GM19351 (cell line): ENCODE data around the gene CPLX3.
A peak's percentile ranks its signal among the peaks of the same experiment; 100 is the strongest.

Experiments used
- ATAC-seq: cut with Tn5 transposase; IDR thresholded peaks from one replicate; pipeline ENCODE4 v1.9.1; 2021; ENCODE audit warnings: mild to moderate bottlenecking, moderate library complexity; ENCODE audit not compliant: unreplicated experiment

The CPLX3 gene

GRCh38 chr15:74801311-74801997 is 25.0 kb upstream of the CPLX3 start:
- ATAC-seq = no peak

- ATAC-seq = no peak
These were observed 24.1 kb upstream of the CPLX3 start for GRCh38 chr15:74802290-74802689.

GRCh38 chr15:74802862-74803447 is 23.5 kb upstream of the CPLX3 start:
- ATAC-seq = no peak

GRCh38 chr15:74804935-74805334 is 21.5 kb upstream of the CPLX3 start:
- ATAC-seq = no peak

- ATAC-seq = no peak
These were observed 19.1 kb upstream of the CPLX3 start for GRCh38 chr15:74807282-74807681.

- ATAC-seq = no peak
These were observed 18.2 kb upstream of the CPLX3 start for GRCh38 chr15:74808078-74808839.

GRCh38 chr15:74808840-74809229 is 17.6 kb upstream of the CPLX3 start:
- no peak for ATAC-seq

- no peak for ATAC-seq
These were observed 17.2 kb upstream of the CPLX3 start for GRCh38 chr15:74809242-74809641.

GRCh38 chr15:74809956-74810355 is 16.5 kb upstream of the CPLX3 start:
- no peak for ATAC-seq

- no peak for ATAC-seq
These were observed 13.9 kb upstream of the CPLX3 start, which contains the start of gene LMAN1L for GRCh38 chr15:74812533-74812932. TSS of gene LMAN1L (plus strand) at chr15:74812835. CDS start at chr15:74812855, 20 bp downstream.

- ATAC-seq = no peak
These were observed 11.1 kb upstream of the CPLX3 start for GRCh38 chr15:74815121-74815934.

GRCh38 chr15:74815961-74816360 is 10.5 kb upstream of the CPLX3 start:
- no peak for ATAC-seq

GRCh38 chr15:74816624-74817369 is 9.6 kb upstream of the CPLX3 start:
- ATAC-seq = no peak

GRCh38 chr15:74817370-74817737 is 9.1 kb upstream of the CPLX3 start:
- no peak for ATAC-seq

GRCh38 chr15:74820056-74820455 is 6.4 kb upstream of the CPLX3 start:
- no peak for ATAC-seq

GRCh38 chr15:74821091-74821789 is 5.2 kb upstream of the CPLX3 start:
- peak; percentile 73 for ATAC-seq

- ATAC-seq = no peak
These were observed 4.7 kb upstream of the CPLX3 start for GRCh38 chr15:74821790-74822158.

GRCh38 chr15:74822233-74822632 is 4.2 kb upstream of the CPLX3 start:
- no peak for ATAC-seq

- ATAC-seq = no peak
These were observed 3.1 kb upstream of the CPLX3 start for GRCh38 chr15:74823324-74823723.

- no peak for ATAC-seq
These were observed 1.5 kb upstream of the CPLX3 start for GRCh38 chr15:74824976-74825375.
